ENCODE data around the gene SMIM12.
A peak's percentile ranks its signal among the peaks of the same experiment; 100 is the strongest.

Gene SMIM12, protein sequence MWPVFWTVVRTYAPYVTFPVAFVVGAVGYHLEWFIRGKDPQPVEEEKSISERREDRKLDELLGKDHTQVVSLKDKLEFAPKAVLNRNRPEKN

DNA sequence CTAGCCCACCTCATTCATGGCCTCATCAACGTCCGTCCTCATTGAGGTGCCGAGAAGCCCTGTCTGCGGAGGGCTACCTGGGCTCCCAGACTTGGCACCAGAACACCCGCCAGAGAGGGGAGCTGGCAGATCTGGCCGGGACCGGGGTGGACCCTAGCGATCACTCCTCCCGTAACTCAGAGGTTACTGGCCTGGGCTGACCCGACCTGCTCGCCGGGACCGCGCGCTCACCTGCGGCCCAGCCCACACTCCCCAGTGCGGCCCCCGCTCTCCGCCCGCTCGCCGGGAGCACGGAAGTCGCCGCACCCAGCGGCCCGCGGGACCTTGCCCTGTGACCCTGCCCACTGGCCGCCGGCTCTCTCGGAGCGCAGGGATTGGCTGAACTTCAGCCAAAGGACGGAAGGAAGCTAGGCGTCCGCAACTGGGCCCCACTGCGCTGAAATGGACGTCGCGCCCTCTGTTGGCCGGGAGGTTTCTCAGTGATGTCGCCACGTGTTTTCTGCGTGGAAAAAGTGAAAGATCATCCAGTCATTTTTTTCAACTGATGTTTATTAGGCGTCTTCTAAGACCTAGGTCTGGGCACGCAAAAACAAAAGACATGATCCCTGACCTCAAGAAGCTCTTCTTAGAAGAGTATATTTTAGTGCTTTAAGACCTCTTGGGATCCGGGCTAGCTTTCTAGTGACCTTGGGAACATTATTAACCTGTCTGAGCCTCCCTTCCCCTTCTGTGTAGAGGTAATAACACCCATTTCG lies at the start of gene SMIM12:
TSS of gene SMIM12 (minus strand) at position 304 of the 755 bp plus-strand sequence. CDS start 3,772 bp downstream, outside the sequence.
- Histone ChIP-seq H3K27me3 (ENCODE audit: low read depth, low read length) (no peaks in the 10 kb centered on the region), H3K9me3 (ENCODE audit: control insufficient read depth in 1 of 2, low read length in 2 of 2) (no peaks in the 10 kb centered on the region), H3K4me1 (ENCODE audit: control insufficient read depth in 1 of 2, insufficient read depth in 2 of 2, low read length in 2 of 2) (peaks cover 11 to 21% of the 10 kb centered on the region in 2 donors), H3K4me3 (ENCODE audit: low read depth in 1 of 2, low read length in 2 of 2) (peak within 1 kb of the TSS; percentile 84 to 91), H3K27ac (ENCODE audit: low read length) (peak within 1 kb of the TSS; percentile 98), H3K36me3 (ENCODE audit: control insufficient read depth in 1 of 2, insufficient read depth in 2 of 2, low read length in 2 of 2) (peaks cover 12% of the 10 kb centered on the region in 2 donors)

DNA sequence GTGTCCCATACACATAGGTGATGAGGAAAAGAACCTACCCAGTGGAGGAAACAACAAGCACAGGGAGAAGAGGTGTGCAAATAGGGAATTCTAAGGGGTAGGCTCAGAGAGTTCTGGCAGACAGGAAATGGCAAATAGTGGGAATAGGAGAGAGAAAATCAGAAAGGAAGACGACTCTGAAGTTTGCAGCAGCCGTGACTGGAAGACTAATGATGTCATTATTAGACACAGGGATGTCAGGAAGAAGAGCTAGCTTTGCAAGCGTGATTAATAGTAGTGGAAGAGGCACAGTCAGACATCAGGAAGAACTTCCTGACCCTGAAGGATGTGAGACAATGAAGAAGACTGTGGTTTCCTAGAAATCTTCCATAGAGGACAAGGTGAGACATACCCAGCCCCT lies 48.8 kb upstream of the SMIM12 start:
- H3K9me3 ChIP-seq (ENCODE audit: control insufficient read depth in 1 of 2, low read length in 2 of 2): no peaks in the 10 kb centered on the region
- no peak overlapping the region for H3K27ac ChIP-seq (ENCODE audit: low read length)
- no peaks in the 10 kb centered on the region for H3K4me1 ChIP-seq (ENCODE audit: control insufficient read depth in 1 of 2, insufficient read depth in 2 of 2, low read length in 2 of 2)
- no peaks in the 10 kb centered on the region for H3K27me3 ChIP-seq (ENCODE audit: low read depth, low read length)
- no peak overlapping the region for H3K4me3 ChIP-seq (ENCODE audit: low read depth in 1 of 2, low read length in 2 of 2)
- H3K36me3 ChIP-seq (ENCODE audit: control insufficient read depth in 1 of 2, insufficient read depth in 2 of 2, low read length in 2 of 2): no peaks in the 10 kb centered on the region

DNA sequence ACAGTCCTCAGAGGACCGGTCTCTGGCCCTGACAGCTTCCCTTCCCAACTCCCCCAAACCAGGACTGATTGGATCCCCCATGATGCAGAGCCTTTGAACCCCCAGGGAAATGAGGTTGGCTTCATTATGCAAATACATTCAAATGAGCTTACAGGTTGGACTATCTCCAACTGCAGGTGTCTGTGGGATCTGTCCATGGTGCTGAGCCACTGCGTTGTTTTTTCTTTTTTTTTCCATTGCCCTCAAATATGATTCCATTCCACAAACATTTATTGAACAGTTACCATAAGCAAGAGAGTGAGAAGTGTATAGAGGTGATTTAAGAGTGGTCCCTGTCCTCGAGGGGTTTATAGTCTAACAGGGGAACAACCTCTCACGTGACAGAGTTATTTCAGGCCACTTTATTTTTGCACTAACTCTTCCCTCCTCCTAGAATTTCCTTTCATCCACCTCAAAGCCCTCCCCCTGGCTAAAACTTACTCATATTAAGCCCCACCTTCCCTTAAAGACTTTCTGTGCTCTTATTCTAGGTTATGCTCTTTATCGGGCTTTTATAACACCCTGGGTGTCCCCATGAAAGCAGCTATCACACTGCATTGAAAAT lies 48.0 kb upstream of the SMIM12 start:
- no peaks in the 10 kb centered on the region for H3K27me3 ChIP-seq (ENCODE audit: low read depth, low read length)
- no peak overlapping the region for H3K4me3 ChIP-seq (ENCODE audit: low read depth in 1 of 2, low read length in 2 of 2)
- no peaks in the 10 kb centered on the region for H3K9me3 ChIP-seq (ENCODE audit: control insufficient read depth in 1 of 2, low read length in 2 of 2)
- H3K27ac ChIP-seq (ENCODE audit: low read length): no peak overlapping the region
- no peaks in the 10 kb centered on the region for H3K36me3 ChIP-seq (ENCODE audit: control insufficient read depth in 1 of 2, insufficient read depth in 2 of 2, low read length in 2 of 2)
- H3K4me1 ChIP-seq (ENCODE audit: control insufficient read depth in 1 of 2, insufficient read depth in 2 of 2, low read length in 2 of 2): no peaks in the 10 kb centered on the region

DNA sequence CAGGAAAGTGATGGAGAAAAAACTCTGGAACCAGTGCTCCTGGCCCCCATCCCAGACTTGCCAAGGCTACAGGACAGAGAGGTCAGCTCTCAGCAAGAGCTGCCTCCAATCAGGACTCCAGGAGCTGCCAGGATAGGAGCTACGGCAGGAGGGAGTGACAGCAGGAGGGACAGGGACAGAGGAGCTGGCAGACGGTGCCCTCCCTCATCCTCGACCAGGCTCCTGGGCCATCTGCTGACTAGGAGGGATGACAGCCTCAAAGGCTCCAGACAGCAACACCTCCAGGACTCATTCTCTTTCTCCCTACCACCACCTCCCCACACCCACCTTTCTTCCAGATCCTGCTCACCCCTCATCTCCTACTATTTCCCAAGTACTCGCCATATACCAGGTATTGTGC lies 47.2 kb upstream of the SMIM12 start:
- no peaks in the 10 kb centered on the region for H3K4me1 ChIP-seq (ENCODE audit: control insufficient read depth in 1 of 2, insufficient read depth in 2 of 2, low read length in 2 of 2)
- H3K9me3 ChIP-seq (ENCODE audit: control insufficient read depth in 1 of 2, low read length in 2 of 2): no peaks in the 10 kb centered on the region
- H3K36me3 ChIP-seq (ENCODE audit: control insufficient read depth in 1 of 2, insufficient read depth in 2 of 2, low read length in 2 of 2): no peaks in the 10 kb centered on the region
- H3K27me3 ChIP-seq (ENCODE audit: low read depth, low read length): no peaks in the 10 kb centered on the region
- no peak overlapping the region for H3K27ac ChIP-seq (ENCODE audit: low read length)
- no peak overlapping the region for H3K4me3 ChIP-seq (ENCODE audit: low read depth in 1 of 2, low read length in 2 of 2)

DNA sequence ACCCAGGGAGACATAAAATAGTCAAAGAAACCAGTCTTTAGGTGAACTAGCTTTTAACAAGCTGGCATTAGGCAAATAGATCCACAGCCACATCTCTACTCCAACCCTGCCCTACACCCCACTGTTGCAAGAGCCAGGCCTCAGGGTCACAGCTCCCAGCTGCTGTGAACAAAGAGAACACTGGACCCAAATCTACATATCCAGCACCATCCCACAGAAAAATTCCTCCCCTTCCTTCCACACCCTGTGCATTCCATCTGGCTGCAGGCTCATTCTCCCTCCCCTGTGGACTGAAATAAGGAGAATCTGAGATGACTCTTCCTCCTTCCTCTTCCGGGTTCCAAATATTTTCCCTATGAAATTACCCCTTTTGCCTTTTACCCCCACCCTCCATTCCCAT lies 46.7 kb upstream of the SMIM12 start:
- Histone ChIP-seq H3K4me3 (ENCODE audit: low read depth in 1 of 2, low read length in 2 of 2) (no peak overlapping the region), H3K4me1 (ENCODE audit: control insufficient read depth in 1 of 2, insufficient read depth in 2 of 2, low read length in 2 of 2) (no peaks in the 10 kb centered on the region), H3K27ac (ENCODE audit: low read length) (no peak overlapping the region), H3K27me3 (ENCODE audit: low read depth, low read length) (no peaks in the 10 kb centered on the region), H3K9me3 (ENCODE audit: control insufficient read depth in 1 of 2, low read length in 2 of 2) (no peaks in the 10 kb centered on the region), H3K36me3 (ENCODE audit: control insufficient read depth in 1 of 2, insufficient read depth in 2 of 2, low read length in 2 of 2) (no peaks in the 10 kb centered on the region)

DNA sequence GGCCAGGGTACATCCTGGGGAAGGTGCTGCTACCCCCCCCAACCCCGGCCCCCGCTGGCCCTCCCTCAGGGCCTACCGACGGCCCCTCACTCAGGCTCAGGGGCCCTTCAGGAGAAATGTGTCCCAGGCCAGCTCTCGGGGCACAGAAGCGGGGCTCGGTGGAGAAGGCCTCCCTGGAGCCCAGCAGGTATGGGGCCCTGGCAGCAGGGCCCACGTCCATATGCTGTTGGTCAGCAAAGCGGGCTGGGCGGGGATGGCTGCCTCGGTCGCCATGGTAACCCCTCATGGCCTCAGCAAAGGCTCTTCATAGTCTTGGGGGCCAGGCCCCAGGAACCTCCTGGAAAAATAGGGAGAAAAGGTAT lies 45.5 kb upstream of the SMIM12 start:
- H3K9me3 ChIP-seq (ENCODE audit: control insufficient read depth in 1 of 2, low read length in 2 of 2): no peaks in the 10 kb centered on the region
- H3K27me3 ChIP-seq (ENCODE audit: low read depth, low read length): no peaks in the 10 kb centered on the region
- no peaks in the 10 kb centered on the region for H3K36me3 ChIP-seq (ENCODE audit: control insufficient read depth in 1 of 2, insufficient read depth in 2 of 2, low read length in 2 of 2)
- no peak overlapping the region for H3K27ac ChIP-seq (ENCODE audit: low read length)
- H3K4me1 ChIP-seq (ENCODE audit: control insufficient read depth in 1 of 2, insufficient read depth in 2 of 2, low read length in 2 of 2): no peaks in the 10 kb centered on the region
- H3K4me3 ChIP-seq (ENCODE audit: low read depth in 1 of 2, low read length in 2 of 2): no peak overlapping the region

DNA sequence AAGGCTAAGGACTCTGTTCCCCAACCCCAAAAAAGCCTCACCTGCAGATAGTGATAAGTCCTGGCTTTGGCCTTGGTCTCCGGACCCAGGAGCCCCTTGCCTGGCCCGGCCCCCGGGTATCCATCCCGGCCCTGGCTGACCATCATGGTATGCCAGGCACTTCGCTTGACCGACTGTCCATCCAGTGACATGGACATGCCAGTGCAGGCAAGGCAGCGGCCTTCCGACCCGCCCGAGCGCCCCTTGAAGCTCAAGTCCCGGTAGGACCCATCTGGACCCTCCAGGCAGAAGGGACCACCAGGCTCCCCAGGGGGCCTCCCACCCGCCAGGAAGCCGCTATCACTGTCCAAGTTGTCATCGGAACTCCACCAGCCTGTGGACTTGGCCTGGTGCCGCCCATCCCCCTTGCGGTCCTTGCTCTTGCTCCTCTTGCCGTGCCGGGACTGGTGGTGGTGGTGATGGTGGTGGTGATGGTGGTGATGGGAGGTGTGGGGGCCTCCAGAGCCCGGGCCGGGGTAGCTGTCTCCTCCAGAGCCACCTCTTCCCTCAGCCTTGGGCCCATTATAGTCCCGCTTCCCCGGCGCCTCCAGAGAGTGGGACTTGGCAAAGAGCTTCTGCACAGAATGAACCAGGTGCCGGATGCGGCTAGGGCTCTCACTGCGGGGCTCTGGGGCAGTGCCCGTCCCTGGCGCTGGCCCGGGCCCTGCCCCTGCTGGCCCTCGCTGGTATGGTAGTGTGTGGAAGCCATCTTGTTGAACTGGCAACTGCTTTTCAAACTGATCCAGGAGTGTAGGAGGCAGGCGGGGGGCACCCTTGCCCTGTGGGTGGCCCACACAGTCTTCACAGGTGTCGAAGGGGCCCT lies 44.9 kb upstream of the SMIM12 start:
- Histone ChIP-seq H3K9me3 (ENCODE audit: control insufficient read depth in 1 of 2, low read length in 2 of 2) (no peaks in the 10 kb centered on the region), H3K27me3 (ENCODE audit: low read depth, low read length) (no peaks in the 10 kb centered on the region), H3K4me1 (ENCODE audit: control insufficient read depth in 1 of 2, insufficient read depth in 2 of 2, low read length in 2 of 2) (no peaks in the 10 kb centered on the region), H3K4me3 (ENCODE audit: low read depth in 1 of 2, low read length in 2 of 2) (no peak overlapping the region), H3K27ac (ENCODE audit: low read length) (no peak overlapping the region), H3K36me3 (ENCODE audit: control insufficient read depth in 1 of 2, insufficient read depth in 2 of 2, low read length in 2 of 2) (no peaks in the 10 kb centered on the region)

DNA sequence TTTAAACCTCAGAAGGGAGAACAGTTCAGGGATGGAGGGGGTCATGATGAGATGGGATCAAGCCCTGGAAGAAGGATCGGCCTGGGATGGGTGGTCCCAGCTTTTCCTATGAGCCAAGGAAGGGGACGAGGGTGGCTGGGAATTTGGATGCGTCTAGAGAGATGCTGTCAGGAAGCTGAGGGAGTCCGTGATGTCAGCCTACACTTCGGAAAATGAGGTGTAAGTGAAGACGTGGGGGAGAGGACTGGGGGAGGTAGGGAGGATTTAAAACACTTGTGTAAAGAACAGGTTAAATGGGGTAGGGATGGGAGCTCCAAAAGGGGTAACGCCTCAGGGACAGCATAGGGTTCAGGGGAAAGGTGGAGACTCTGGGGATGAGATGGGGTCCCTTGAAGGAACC lies 42.4 kb upstream of the SMIM12 start:
- Histone ChIP-seq H3K27me3 (ENCODE audit: low read depth, low read length) (no peaks in the 10 kb centered on the region), H3K27ac (ENCODE audit: low read length) (no peak overlapping the region), H3K4me1 (ENCODE audit: control insufficient read depth in 1 of 2, insufficient read depth in 2 of 2, low read length in 2 of 2) (no peaks in the 10 kb centered on the region), H3K36me3 (ENCODE audit: control insufficient read depth in 1 of 2, insufficient read depth in 2 of 2, low read length in 2 of 2) (no peaks in the 10 kb centered on the region), H3K9me3 (ENCODE audit: control insufficient read depth in 1 of 2, low read length in 2 of 2) (no peaks in the 10 kb centered on the region), H3K4me3 (ENCODE audit: low read depth in 1 of 2, low read length in 2 of 2) (no peak overlapping the region)

DNA sequence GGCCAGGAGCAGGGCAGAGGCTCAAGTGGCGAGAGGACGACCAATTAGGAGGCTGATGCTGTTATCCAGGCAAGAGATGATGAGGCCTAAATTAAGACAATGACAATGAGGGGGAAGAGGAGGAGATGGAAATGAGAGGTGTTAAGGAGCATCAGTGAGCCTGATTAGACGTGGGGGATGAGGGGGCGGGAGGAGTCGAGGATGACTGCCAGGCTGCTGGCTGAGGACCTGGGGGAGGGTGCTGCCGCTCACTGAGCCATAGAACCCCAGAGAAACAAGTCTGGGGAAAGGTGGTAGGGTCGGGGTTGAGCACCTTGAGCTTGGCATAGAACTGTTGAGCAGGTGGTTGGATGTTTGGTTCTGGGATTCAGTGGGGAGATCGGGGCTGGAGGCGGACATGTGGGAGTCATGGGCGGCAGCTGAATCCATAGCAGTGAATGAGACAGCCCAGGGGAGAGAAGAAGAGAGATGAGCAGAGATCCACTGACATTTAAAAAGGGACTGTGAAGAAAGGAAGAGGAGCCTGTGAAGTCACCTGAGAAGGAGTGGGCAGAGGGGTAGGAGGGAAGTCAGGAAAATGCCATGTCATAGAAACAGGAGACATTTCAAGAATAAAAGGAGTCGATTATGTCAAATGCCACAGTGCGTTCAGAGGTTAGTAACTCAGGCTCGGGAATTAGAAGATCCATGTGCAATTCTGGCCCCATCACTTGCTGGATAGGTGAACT lies 41.4 kb upstream of the SMIM12 start:
- Histone ChIP-seq H3K4me3 (ENCODE audit: low read depth in 1 of 2, low read length in 2 of 2) (no peak overlapping the region), H3K27ac (ENCODE audit: low read length) (no peak overlapping the region), H3K9me3 (ENCODE audit: control insufficient read depth in 1 of 2, low read length in 2 of 2) (no peaks in the 10 kb centered on the region), H3K4me1 (ENCODE audit: control insufficient read depth in 1 of 2, insufficient read depth in 2 of 2, low read length in 2 of 2) (no peaks in the 10 kb centered on the region), H3K27me3 (ENCODE audit: low read depth, low read length) (no peaks in the 10 kb centered on the region), H3K36me3 (ENCODE audit: control insufficient read depth in 1 of 2, insufficient read depth in 2 of 2, low read length in 2 of 2) (no peaks in the 10 kb centered on the region)

DNA sequence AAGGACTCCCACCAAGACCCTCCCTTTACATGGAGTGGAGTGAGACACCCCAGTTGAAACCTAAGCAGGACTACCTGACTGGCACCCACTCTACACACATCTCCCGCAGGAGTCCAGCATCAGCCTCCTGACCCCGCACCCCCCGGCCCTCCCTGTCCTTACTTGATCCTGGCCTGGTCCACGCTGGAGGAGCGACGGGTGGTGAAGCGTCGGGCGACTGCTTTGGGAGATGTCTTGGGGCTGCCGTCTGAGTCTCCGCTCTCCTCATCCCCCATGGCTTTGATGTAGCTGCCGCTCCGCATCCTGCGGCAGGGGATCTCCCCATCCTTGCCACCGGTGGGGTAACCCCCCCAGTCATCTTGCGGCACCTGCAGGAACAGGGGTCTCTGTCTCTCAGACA lies 40.4 kb upstream of the SMIM12 start:
- Histone ChIP-seq H3K9me3 (ENCODE audit: control insufficient read depth in 1 of 2, low read length in 2 of 2) (no peaks in the 10 kb centered on the region), H3K27ac (ENCODE audit: low read length) (no peak overlapping the region), H3K4me1 (ENCODE audit: control insufficient read depth in 1 of 2, insufficient read depth in 2 of 2, low read length in 2 of 2) (no peaks in the 10 kb centered on the region), H3K4me3 (ENCODE audit: low read depth in 1 of 2, low read length in 2 of 2) (no peak overlapping the region), H3K27me3 (ENCODE audit: low read depth, low read length) (no peaks in the 10 kb centered on the region), H3K36me3 (ENCODE audit: control insufficient read depth in 1 of 2, insufficient read depth in 2 of 2, low read length in 2 of 2) (no peaks in the 10 kb centered on the region)

DNA sequence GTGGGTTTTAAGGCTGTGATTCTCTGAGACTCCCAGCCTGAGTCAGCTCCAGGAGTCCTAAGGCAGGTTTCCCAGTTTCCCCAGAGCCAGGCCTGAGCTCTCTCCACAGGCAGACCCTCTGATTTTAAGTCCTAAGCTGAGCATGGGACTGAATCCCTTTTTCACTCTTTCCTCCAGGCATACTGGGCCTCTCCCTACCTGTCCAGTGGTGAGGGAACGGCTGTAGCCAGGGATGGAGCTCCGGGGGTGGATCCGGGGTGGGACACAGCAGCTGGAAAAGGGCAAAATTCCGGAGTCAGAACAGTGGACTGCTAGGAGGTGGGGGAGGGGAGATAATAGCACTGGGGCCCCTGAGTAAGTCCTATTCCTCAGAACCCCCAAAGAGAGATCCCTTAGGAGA lies 39.9 kb upstream of the SMIM12 start:
- no peaks in the 10 kb centered on the region for H3K4me1 ChIP-seq (ENCODE audit: control insufficient read depth in 1 of 2, insufficient read depth in 2 of 2, low read length in 2 of 2)
- no peaks in the 10 kb centered on the region for H3K9me3 ChIP-seq (ENCODE audit: control insufficient read depth in 1 of 2, low read length in 2 of 2)
- no peak overlapping the region for H3K4me3 ChIP-seq (ENCODE audit: low read depth in 1 of 2, low read length in 2 of 2)
- no peaks in the 10 kb centered on the region for H3K27me3 ChIP-seq (ENCODE audit: low read depth, low read length)
- no peaks in the 10 kb centered on the region for H3K36me3 ChIP-seq (ENCODE audit: control insufficient read depth in 1 of 2, insufficient read depth in 2 of 2, low read length in 2 of 2)
- no peak overlapping the region for H3K27ac ChIP-seq (ENCODE audit: low read length)

Data from muscle layer of duodenum (tissue), 2 donors.